Transverse colon (tissue), 3 donors: ENCODE data around the gene SECTM1.

Source experiments
- EP300 ChIP-seq: sonication (generic); formaldehyde crosslinking; IDR thresholded peaks from one replicate; pipeline ENCODE4 v1.6.1; 2017; ENCODE audit warnings: antibody characterized with exemption, low read depth
- POLR2A ChIP-seq: fragments of 450-650 bp; IDR thresholded peaks from one replicate; pipeline ENCODE4 v1.6.1; 2016; ENCODE audit warnings: antibody characterized with exemption, mild to moderate bottlenecking, moderate library complexity
- TF ChIP-seq, protein P1 (sequence below), 5 experiments: fragments of 200-600 bp in 3 of 5; fragments of 450-650 bp in 2 of 5; sonication (generic) in 3 of 5; IDR thresholded peaks; 1 replicate in 2 of 5; 2 replicates in 3 of 5; pipeline ENCODE4 v1.5.1; 2016 to 2017; ENCODE audit warnings: antibody characterized with exemption in 5 of 5, inconsistent platforms in 3 of 5, mild to moderate bottlenecking in 2 of 5, moderate library complexity in 1 of 5

DNA sequence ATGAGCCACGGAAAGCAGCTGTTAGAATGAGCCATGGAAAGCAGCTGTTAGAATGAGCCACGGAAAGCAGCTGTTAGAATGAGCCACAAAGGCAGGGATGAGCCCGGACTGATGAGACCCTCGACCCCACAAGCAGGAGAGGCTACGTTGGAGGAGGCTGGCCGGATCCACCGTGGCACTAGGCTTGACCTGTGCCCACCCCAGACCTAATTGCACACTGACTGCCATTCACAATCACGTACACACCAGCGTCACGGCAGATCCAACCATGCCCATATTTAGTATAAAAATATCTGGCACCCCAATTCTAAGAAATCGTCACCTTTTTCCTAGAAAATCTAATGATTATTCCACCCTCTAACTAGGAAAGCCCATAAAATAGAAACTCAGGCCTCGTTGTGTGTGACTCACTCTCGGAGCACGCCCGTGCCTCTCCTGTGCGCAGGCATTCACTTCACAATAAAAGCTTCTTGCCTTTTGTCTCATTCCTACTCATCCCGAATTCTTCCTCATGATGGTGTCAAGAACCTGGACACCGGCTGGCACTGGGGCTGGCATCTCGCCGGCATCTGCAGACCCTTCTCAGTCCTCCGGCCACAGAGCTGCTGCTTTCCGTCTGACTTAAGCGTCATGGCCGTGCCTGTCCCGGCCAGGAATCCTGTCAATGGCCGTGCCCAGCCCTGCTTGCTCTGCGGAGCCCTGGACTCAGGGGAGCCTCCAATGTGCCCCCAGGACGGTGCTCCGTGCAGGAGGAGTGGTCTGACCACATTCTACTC is 5.5 kb upstream of the SECTM1 start:
- TF ChIP-seq, protein P1, sequence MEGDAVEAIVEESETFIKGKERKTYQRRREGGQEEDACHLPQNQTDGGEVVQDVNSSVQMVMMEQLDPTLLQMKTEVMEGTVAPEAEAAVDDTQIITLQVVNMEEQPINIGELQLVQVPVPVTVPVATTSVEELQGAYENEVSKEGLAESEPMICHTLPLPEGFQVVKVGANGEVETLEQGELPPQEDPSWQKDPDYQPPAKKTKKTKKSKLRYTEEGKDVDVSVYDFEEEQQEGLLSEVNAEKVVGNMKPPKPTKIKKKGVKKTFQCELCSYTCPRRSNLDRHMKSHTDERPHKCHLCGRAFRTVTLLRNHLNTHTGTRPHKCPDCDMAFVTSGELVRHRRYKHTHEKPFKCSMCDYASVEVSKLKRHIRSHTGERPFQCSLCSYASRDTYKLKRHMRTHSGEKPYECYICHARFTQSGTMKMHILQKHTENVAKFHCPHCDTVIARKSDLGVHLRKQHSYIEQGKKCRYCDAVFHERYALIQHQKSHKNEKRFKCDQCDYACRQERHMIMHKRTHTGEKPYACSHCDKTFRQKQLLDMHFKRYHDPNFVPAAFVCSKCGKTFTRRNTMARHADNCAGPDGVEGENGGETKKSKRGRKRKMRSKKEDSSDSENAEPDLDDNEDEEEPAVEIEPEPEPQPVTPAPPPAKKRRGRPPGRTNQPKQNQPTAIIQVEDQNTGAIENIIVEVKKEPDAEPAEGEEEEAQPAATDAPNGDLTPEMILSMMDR (IDR thresholded peaks at IDR 0.05), result no peak
- TF ChIP-seq POLR2A (peak; percentile 19), EP300 (no peak)
